ENCODE results near the gene PRTN3. TPM values are rescaled to one million over a fixed set of nuclear protein-coding genes. Genes with fewer than 3 reads are reported as not detected.

PRTN3 gene
- total and polyA plus RNA-seq, 3 experiments from 2014 or later, result not detected

GRCh38 chr19:871446-872265 is 30.9 kb downstream of the PRTN3 start:
- H3K27ac Mint-ChIP-seq, result peak overlapping the region; percentile 54 to 98 (median 88)
- Histone ChIP-seq H3K9me3 (ENCODE audit: low read length) (no peaks in the 10 kb centered on the region), H3K4me1 (ENCODE audit: insufficient read depth, low read length) (peaks cover 13% of the 10 kb centered on the region), H3K27me3 (ENCODE audit: insufficient read depth, low read length, poor library complexity, severe bottlenecking) (no peaks in the 10 kb centered on the region), H3K36me3 (ENCODE audit: insufficient read depth, low read length) (peaks cover 8% of the 10 kb centered on the region), H3K27ac (ENCODE audit: low read depth, low read length) (peak overlapping the region; percentile 57), H3K4me3 (ENCODE audit: low read length) (no peak overlapping the region)
- H3K36me3 Mint-ChIP-seq, result peaks cover 0 to 42% (median 4%) of the 10 kb centered on the region in 3 donors
- H3K27me3 Mint-ChIP-seq, result peaks cover 0 to 5% of the 10 kb centered on the region in 2 donors
- H3K9me3 Mint-ChIP-seq, result no peaks in the 10 kb centered on the region
- ChIA-PET CTCF (interaction anchor here (1.4 to 1.6 kb wide), 3 partner anchors 8 to 112 kb away, joined by 4 to 7 read pairs (median 5); partner anchors contain the start of gene WDR18), POLR2A (interaction anchor here (1.0 to 1.8 kb wide), 4 partner anchors 8 to 37 kb away, joined by 3 to 9 read pairs (median 5); partner anchors contain the start of genes MED16 and RNU6-9)
- H3K4me1 Mint-ChIP-seq, result peaks cover 10 to 15% (median 14%) of the 10 kb centered on the region in 3 donors
- peak in 2 of 5 donors; percentile 26 to 35 for DNase-seq
- H3K4me3 Mint-ChIP-seq, result peak overlapping the region; percentile 8 to 88 (median 79)

GRCh38 chr19:872266-872951 is 31.6 kb downstream of the PRTN3 start:
- peak; percentile 79 to 89 (median 85) for DNase-seq
- Histone ChIP-seq H3K9me3 (ENCODE audit: low read length) (no peaks in the 10 kb centered on the region), H3K4me3 (ENCODE audit: low read length) (no peak overlapping the region), H3K27me3 (ENCODE audit: insufficient read depth, low read length, poor library complexity, severe bottlenecking) (no peaks in the 10 kb centered on the region), H3K36me3 (ENCODE audit: insufficient read depth, low read length) (peaks cover 8% of the 10 kb centered on the region), H3K27ac (ENCODE audit: low read depth, low read length) (peak overlapping the region; percentile 57), H3K4me1 (ENCODE audit: insufficient read depth, low read length) (peaks cover 13% of the 10 kb centered on the region)
- H3K27me3 Mint-ChIP-seq, result peaks cover 0 to 5% of the 10 kb centered on the region in 2 donors
- no peaks in the 10 kb centered on the region for H3K9me3 Mint-ChIP-seq
- H3K36me3 Mint-ChIP-seq, result peaks cover 0 to 43% (median 4%) of the 10 kb centered on the region in 3 donors
- peak overlapping the region; percentile 78 to 91 (median 84) for H3K4me3 Mint-ChIP-seq
- H3K27ac Mint-ChIP-seq, result peak overlapping the region in 7 of 8 donors; percentile 82 to 98 (median 91)
- H3K4me1 Mint-ChIP-seq, result peaks cover 10 to 14% (median 14%) of the 10 kb centered on the region in 3 donors
- POLR2A ChIA-PET, result interaction anchor here (0.6 to 1.8 kb wide), 5 partner anchors 8 to 156 kb away, joined by 3 to 9 read pairs (median 5); partner anchors contain the start of genes MED16 and RNU6-9
- CTCF ChIA-PET, result interaction anchor here (1.4 to 1.6 kb wide), 3 partner anchors 9 to 111 kb away, joined by 4 to 7 read pairs (median 5); partner anchors contain the start of gene WDR18

GRCh38 chr19:873084-873483 is 32.3 kb downstream of the PRTN3 start:
- peak overlapping the region in 3 of 8 donors; percentile 73 to 98 (median 87) for H3K27ac Mint-ChIP-seq
- POLR2A ChIA-PET, result interaction anchor here (0.6 to 1.8 kb wide), 5 partner anchors 9 to 155 kb away, joined by 3 to 9 read pairs (median 5); partner anchors contain the start of genes MED16 and RNU6-9

GRCh38 chr19:873561-874041 is 32.8 kb downstream of the PRTN3 start:
- no peak for DNase-seq
- Histone ChIP-seq H3K27ac (ENCODE audit: low read depth, low read length) (no peak overlapping the region), H3K36me3 (ENCODE audit: insufficient read depth, low read length) (peaks cover 8% of the 10 kb centered on the region), H3K4me1 (ENCODE audit: insufficient read depth, low read length) (peaks cover 13% of the 10 kb centered on the region), H3K4me3 (ENCODE audit: low read length) (no peak overlapping the region), H3K9me3 (ENCODE audit: low read length) (no peaks in the 10 kb centered on the region), H3K27me3 (ENCODE audit: insufficient read depth, low read length, poor library complexity, severe bottlenecking) (no peaks in the 10 kb centered on the region)
- Mint-ChIP-seq H3K27me3 (peaks cover 0 to 5% of the 10 kb centered on the region in 2 donors), H3K36me3 (peaks cover 0 to 36% (median 2%) of the 10 kb centered on the region in 3 donors), H3K27ac (no peak overlapping the region), H3K4me1 (peaks cover 10 to 14% (median 12%) of the 10 kb centered on the region in 3 donors), H3K4me3 (no peak overlapping the region), H3K9me3 (no peaks in the 10 kb centered on the region)
- ChIA-PET CTCF (interaction anchor here (1.4 kb wide), 1 partner anchor 110 kb away, joined by 4 read pairs; the partner anchor contains the start of gene WDR18), POLR2A (no interaction called here)

More at GRCh38 chr19:873084-873483, 32.3 kb downstream of the PRTN3 start:
- DNase-seq, result peak; percentile 64 to 88 (median 80)
- Mint-ChIP-seq H3K4me3 (peak overlapping the region; percentile 41 to 88 (median 66)), H3K27me3 (peaks cover 0 to 5% of the 10 kb centered on the region in 2 donors), H3K36me3 (peaks cover 0 to 39% (median 2%) of the 10 kb centered on the region in 3 donors), H3K9me3 (no peaks in the 10 kb centered on the region), H3K4me1 (peaks cover 10 to 14% (median 12%) of the 10 kb centered on the region in 3 donors)
- CTCF ChIA-PET, result interaction anchor here (1.4 to 1.5 kb wide), 2 partner anchors 9 to 111 kb away, joined by 4 to 7 read pairs; partner anchors contain the start of gene WDR18
- no peak overlapping the region for H3K27ac ChIP-seq (ENCODE audit: low read depth, low read length)
- H3K4me3 ChIP-seq (ENCODE audit: low read length), result no peak overlapping the region
- H3K36me3 ChIP-seq (ENCODE audit: insufficient read depth, low read length), result peaks cover 8% of the 10 kb centered on the region
- H3K4me1 ChIP-seq (ENCODE audit: insufficient read depth, low read length), result peaks cover 13% of the 10 kb centered on the region
- H3K9me3 ChIP-seq (ENCODE audit: low read length), result no peaks in the 10 kb centered on the region
- no peaks in the 10 kb centered on the region for H3K27me3 ChIP-seq (ENCODE audit: insufficient read depth, low read length, poor library complexity, severe bottlenecking)

GRCh38 chr19:875265-875879 is 34.6 kb downstream of the PRTN3 start:
- H3K27ac ChIP-seq (ENCODE audit: low read depth, low read length), result no peak overlapping the region
- POLR2A ChIA-PET, result interaction anchor here (0.8 to 1.0 kb wide), 2 partner anchors 12 to 18 kb away, joined by 3 read pairs; partner anchors contain the start of genes MED16 and RNU6-9
- H3K36me3 ChIP-seq (ENCODE audit: insufficient read depth, low read length), result peaks cover 6% of the 10 kb centered on the region
- Mint-ChIP-seq H3K4me1 (peaks cover 6 to 18% (median 12%) of the 10 kb centered on the region in 3 donors), H3K27ac (no peak overlapping the region), H3K4me3 (no peak overlapping the region), H3K36me3 (peaks cover 0 to 28% (median under 1%) of the 10 kb centered on the region in 3 donors), H3K9me3 (no peaks in the 10 kb centered on the region), H3K27me3 (peaks cover 0 to 3% of the 10 kb centered on the region in 2 donors)
- no peak for DNase-seq
- peaks cover 13% of the 10 kb centered on the region for H3K4me1 ChIP-seq (ENCODE audit: insufficient read depth, low read length)
- CTCF ChIA-PET, result interaction anchor here (1.2 to 2.1 kb wide), 3 partner anchors 10 to 33 kb away, joined by 3 to 12 read pairs (median 8); no protein-coding TSS in a partner anchor
- no peaks in the 10 kb centered on the region for H3K9me3 ChIP-seq (ENCODE audit: low read length)
- no peaks in the 10 kb centered on the region for H3K27me3 ChIP-seq (ENCODE audit: insufficient read depth, low read length, poor library complexity, severe bottlenecking)
- no peak overlapping the region for H3K4me3 ChIP-seq (ENCODE audit: low read length)

- DNase-seq, result no peak
- H3K9me3 ChIP-seq (ENCODE audit: low read length), result no peaks in the 10 kb centered on the region
- peaks cover 13% of the 10 kb centered on the region for H3K4me1 ChIP-seq (ENCODE audit: insufficient read depth, low read length)
- Mint-ChIP-seq H3K27ac (peak overlapping the region in 1 of 8 donors; percentile 52), H3K27me3 (peaks cover 0 to 3% of the 10 kb centered on the region in 2 donors), H3K36me3 (peaks cover 0 to 30% (median 0%) of the 10 kb centered on the region in 3 donors), H3K4me3 (no peak overlapping the region), H3K4me1 (peaks cover 5 to 18% (median 10%) of the 10 kb centered on the region in 3 donors), H3K9me3 (no peaks in the 10 kb centered on the region)
- H3K27ac ChIP-seq (ENCODE audit: low read depth, low read length), result no peak overlapping the region
- ChIA-PET CTCF (interaction anchor here (2.1 kb wide), 2 partner anchors 12 to 33 kb away, joined by 8 to 12 read pairs; no protein-coding TSS in a partner anchor), POLR2A (interaction anchor here (1.0 kb wide), 1 partner anchor 17 kb away, joined by 3 read pairs; the partner anchor contains the start of genes MED16 and RNU6-9)
- no peak overlapping the region for H3K4me3 ChIP-seq (ENCODE audit: low read length)
- H3K27me3 ChIP-seq (ENCODE audit: insufficient read depth, low read length, poor library complexity, severe bottlenecking), result no peaks in the 10 kb centered on the region
- no peaks in the 10 kb centered on the region for H3K36me3 ChIP-seq (ENCODE audit: insufficient read depth, low read length)
These were observed 35.3 kb downstream of the PRTN3 start for GRCh38 chr19:876089-876488.

- Histone ChIP-seq H3K4me1 (ENCODE audit: insufficient read depth, low read length) (peaks cover 12% of the 10 kb centered on the region), H3K27me3 (ENCODE audit: insufficient read depth, low read length, poor library complexity, severe bottlenecking) (no peaks in the 10 kb centered on the region), H3K27ac (ENCODE audit: low read depth, low read length) (no peak overlapping the region), H3K4me3 (ENCODE audit: low read length) (no peak overlapping the region), H3K9me3 (ENCODE audit: low read length) (no peaks in the 10 kb centered on the region), H3K36me3 (ENCODE audit: insufficient read depth, low read length) (no peaks in the 10 kb centered on the region)
- ChIA-PET POLR2A (no interaction called here), CTCF (no interaction called here)
- Mint-ChIP-seq H3K36me3 (peaks cover 0 to 35% (median 0%) of the 10 kb centered on the region in 3 donors), H3K4me3 (no peak overlapping the region), H3K9me3 (no peaks in the 10 kb centered on the region), H3K27ac (no peak overlapping the region), H3K4me1 (peaks cover 5 to 14% (median 8%) of the 10 kb centered on the region in 3 donors), H3K27me3 (peaks cover 0 to 3% of the 10 kb centered on the region in 2 donors)
- DNase-seq, result no peak
These were observed 36.0 kb downstream of the PRTN3 start for GRCh38 chr19:876780-877314.

Measured in CD8-positive, alpha-beta memory T cell (primary cell).